ENCODE results near the gene ST7L. TPM values are rescaled to one million over a fixed set of nuclear protein-coding genes. Genes with fewer than 3 reads are reported as not detected.
"Not testable (repeated sequence)": the region's sequence is repeated elsewhere in the genome, so short reads cannot be mapped to it uniquely, and the experiment has no call there.

Gene ST7L
- total RNA-seq, 1 experiment from 2014 or later: 24.8 TPM

GRCh38 chr1:112628516-112628915 is 9.6 kb upstream of the ST7L start:
- no peak overlapping the region for H3K4me3 ChIP-seq
- no peak overlapping the region for H3K27ac ChIP-seq
- DNase-seq: no peak
- H3K4me1 ChIP-seq: no peaks in the 10 kb centered on the region
- peaks cover 43% of the 10 kb centered on the region for H3K36me3 ChIP-seq
- no peaks in the 10 kb centered on the region for H3K27me3 ChIP-seq
- H3K9me3 ChIP-seq (replicated peaks): no peaks in the 10 kb centered on the region

GRCh38 chr1:112626887-112627286 is 7.9 kb upstream of the ST7L start:
- Histone ChIP-seq H3K9me3 (replicated peaks) (no peaks in the 10 kb centered on the region), H3K27me3 (no peaks in the 10 kb centered on the region), H3K36me3 (peaks cover 46% of the 10 kb centered on the region), H3K27ac (no peak overlapping the region), H3K4me1 (0 out of 2 replicates have a peak, but pooled peaks cover 3% of the 10 kb centered on the region), H3K4me3 (no peak overlapping the region)
- no peak for DNase-seq

- H3K4me3 ChIP-seq: no peak overlapping the region
- DNase-seq: no peak
- H3K4me1 ChIP-seq: peaks cover 6% of the 10 kb centered on the region; the same call in 1 of the 2 replicates
- no peaks in the 10 kb centered on the region for H3K27me3 ChIP-seq
- H3K27ac ChIP-seq: no peak overlapping the region
- H3K9me3 ChIP-seq (replicated peaks): no peaks in the 10 kb centered on the region
- peaks cover 39% of the 10 kb centered on the region for H3K36me3 ChIP-seq
Observed at GRCh38 chr1:112626193-112626592, 7.3 kb upstream of the ST7L start.

- Histone ChIP-seq H3K36me3 (peaks cover 34% of the 10 kb centered on the region), H3K4me3 (no peak overlapping the region), H3K4me1 (peaks cover 10% of the 10 kb centered on the region), H3K27me3 (no peaks in the 10 kb centered on the region), H3K27ac (no peak overlapping the region), H3K9me3 (replicated peaks) (no peaks in the 10 kb centered on the region)
- DNase-seq: peak in 1 of 2 experiments; percentile 15
Observed at GRCh38 chr1:112625696-112626095, 6.8 kb upstream of the ST7L start.

GRCh38 chr1:112624493-112624892 is 5.6 kb upstream of the ST7L start:
- not testable (repeated sequence) for H3K27me3 ChIP-seq; H3K4me3 ChIP-seq; DNase-seq; H3K9me3 ChIP-seq (replicated peaks); H3K27ac ChIP-seq
- Histone ChIP-seq H3K36me3 (peaks cover 24% of the 10 kb centered on the region), H3K4me1 (peaks cover 12% of the 10 kb centered on the region)

GRCh38 chr1:112620377-112620695 is 1.4 kb upstream of the ST7L start:
- Histone ChIP-seq H3K4me1 (peaks cover 12% of the 10 kb centered on the region), H3K27ac (peak overlapping the region; percentile 97), H3K4me3 (peak overlapping the region; percentile 72), H3K36me3 (peaks cover 7% of the 10 kb centered on the region; the same call in 1 of the 2 replicates), H3K9me3 (replicated peaks) (no peaks in the 10 kb centered on the region), H3K27me3 (no peaks in the 10 kb centered on the region)
- DNase-seq: no peak

- peak; percentile 90 to 94 for DNase-seq
- Histone ChIP-seq H3K27ac (peak within 1 kb of the TSS; percentile 97), H3K4me1 (peaks cover 12% of the 10 kb centered on the region), H3K9me3 (replicated peaks) (no peaks in the 10 kb centered on the region), H3K36me3 (peaks cover 6% of the 10 kb centered on the region; the same call in 1 of the 2 replicates), H3K4me3 (peak within 1 kb of the TSS; percentile 72), H3K27me3 (no peaks in the 10 kb centered on the region)
Observed at GRCh38 chr1:112619518-112620376, 806 bp upstream of the ST7L start, which contains the start of gene CAPZA1. Gene CAPZA1, plus strand, starts transcription at chr1:112619832. Its CDS starts 13 bp downstream, at chr1:112619845.

- DNase-seq: peak in 1 of 2 experiments; percentile 33
- Histone ChIP-seq H3K27me3 (no peaks in the 10 kb centered on the region), H3K36me3 (peaks cover 11% of the 10 kb centered on the region), H3K4me3 (peak overlapping the region; percentile 72), H3K9me3 (replicated peaks) (no peaks in the 10 kb centered on the region), H3K4me1 (peaks cover 12% of the 10 kb centered on the region), H3K27ac (peak overlapping the region; percentile 97)
Observed at GRCh38 chr1:112618114-112618720, 724 bp downstream of the ST7L start.

- Histone ChIP-seq H3K36me3 (peaks cover 32% of the 10 kb centered on the region), H3K4me1 (peaks cover 11% of the 10 kb centered on the region), H3K9me3 (replicated peaks) (no peaks in the 10 kb centered on the region), H3K4me3 (no peak overlapping the region), H3K27ac (no peak overlapping the region), H3K27me3 (no peaks in the 10 kb centered on the region)
- peak; percentile 37 to 66 for DNase-seq
Observed at GRCh38 chr1:112614460-112615065, 4.4 kb downstream of the ST7L start.

GRCh38 chr1:112605633-112606327 is 13.2 kb downstream of the ST7L start:
- H3K4me3 ChIP-seq: no peak overlapping the region
- no peaks in the 10 kb centered on the region for H3K27me3 ChIP-seq
- H3K9me3 ChIP-seq (replicated peaks): no peaks in the 10 kb centered on the region
- no peak overlapping the region for H3K27ac ChIP-seq
- no peak for DNase-seq
- H3K36me3 ChIP-seq: peaks cover 67% of the 10 kb centered on the region
- no peaks in the 10 kb centered on the region for H3K4me1 ChIP-seq

- Histone ChIP-seq H3K27me3 (no peaks in the 10 kb centered on the region), H3K9me3 (replicated peaks) (no peaks in the 10 kb centered on the region), H3K4me1 (no peaks in the 10 kb centered on the region), H3K27ac (no peak overlapping the region), H3K4me3 (no peak overlapping the region), H3K36me3 (peaks cover 58% of the 10 kb centered on the region)
- no peak for DNase-seq
Observed at GRCh38 chr1:112603541-112603940, 15.4 kb downstream of the ST7L start.

- Histone ChIP-seq H3K36me3 (peaks cover 52% of the 10 kb centered on the region), H3K27me3 (no peaks in the 10 kb centered on the region), H3K9me3 (replicated peaks) (no peaks in the 10 kb centered on the region), H3K4me3 (no peak overlapping the region), H3K4me1 (no peaks in the 10 kb centered on the region), H3K27ac (no peak overlapping the region)
- no peak for DNase-seq
Observed at GRCh38 chr1:112603012-112603411, 15.9 kb downstream of the ST7L start.

- Histone ChIP-seq H3K4me3 (no peak overlapping the region), H3K9me3 (replicated peaks) (no peaks in the 10 kb centered on the region), H3K36me3 (peaks cover 46% of the 10 kb centered on the region), H3K27ac (no peak overlapping the region), H3K27me3 (no peaks in the 10 kb centered on the region), H3K4me1 (peaks cover 5% of the 10 kb centered on the region; the same call in 1 of the 2 replicates)
- DNase-seq: no peak
Observed at GRCh38 chr1:112599477-112599876, 19.5 kb downstream of the ST7L start.

- Histone ChIP-seq H3K9me3 (replicated peaks) (no peaks in the 10 kb centered on the region; the same call in 1 of the 2 replicates), H3K27ac (no peak overlapping the region), H3K4me1 (peaks cover 6% of the 10 kb centered on the region; the same call in 1 of the 2 replicates), H3K27me3 (no peaks in the 10 kb centered on the region), H3K4me3 (no peak overlapping the region), H3K36me3 (peaks cover 38% of the 10 kb centered on the region)
- no peak for DNase-seq
Observed at GRCh38 chr1:112594208-112594876, 24.6 kb downstream of the ST7L start.

All from SJCRH30 (cell line).